Hepatocyte (in vitro differentiated cells): Measurements from ENCODE around the gene ALOX12.

Experiments used
- EZH2 ChIP-seq: fragments of 200-600 bp; sonication (generic); IDR thresholded peaks from 2 replicates; pipeline ENCODE4 v1.6.1; 2016; ENCODE audit warnings: antibody characterized with exemption, mild to moderate bottlenecking, borderline replicate concordance
- EZH2phosphoT487 ChIP-seq: fragments of 200-600 bp; sonication (generic); IDR thresholded peaks from one replicate; pipeline ENCODE4 v1.6.1; 2018; ENCODE audit warnings: antibody characterized with exemption, mild to moderate bottlenecking, low read depth, moderate library complexity; ENCODE audit not compliant: unreplicated experiment, severe bottlenecking
- TF ChIP-seq, protein P1 (sequence below): fragments of 200-600 bp; sonication (generic); IDR thresholded peaks from 2 replicates; pipeline ENCODE4 v1.5.1; 2016; ENCODE audit warnings: antibody characterized with exemption, mild to moderate bottlenecking; ENCODE audit not compliant: poor library complexity

DNA sequence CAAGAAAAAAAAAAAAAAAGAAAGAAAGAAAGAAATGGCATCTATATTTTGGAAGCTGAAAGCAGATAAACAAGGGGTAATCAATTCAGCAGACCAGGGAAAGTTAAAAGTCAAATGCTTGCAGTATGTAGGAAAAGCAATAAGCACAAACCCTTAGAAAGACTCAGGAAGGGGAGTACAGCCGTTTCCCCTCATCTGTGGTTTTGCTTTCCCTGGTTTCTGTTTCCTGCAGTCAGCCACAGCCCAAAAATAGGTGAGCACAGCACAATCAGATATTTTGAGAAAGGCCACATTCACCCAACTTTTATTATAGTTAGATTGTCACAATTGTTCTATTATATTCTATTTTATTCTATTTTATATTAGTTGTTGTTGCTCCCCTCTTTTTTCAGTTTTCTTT lies 14.4 kb upstream of the ALOX12 start:
- TF ChIP-seq, protein P1, sequence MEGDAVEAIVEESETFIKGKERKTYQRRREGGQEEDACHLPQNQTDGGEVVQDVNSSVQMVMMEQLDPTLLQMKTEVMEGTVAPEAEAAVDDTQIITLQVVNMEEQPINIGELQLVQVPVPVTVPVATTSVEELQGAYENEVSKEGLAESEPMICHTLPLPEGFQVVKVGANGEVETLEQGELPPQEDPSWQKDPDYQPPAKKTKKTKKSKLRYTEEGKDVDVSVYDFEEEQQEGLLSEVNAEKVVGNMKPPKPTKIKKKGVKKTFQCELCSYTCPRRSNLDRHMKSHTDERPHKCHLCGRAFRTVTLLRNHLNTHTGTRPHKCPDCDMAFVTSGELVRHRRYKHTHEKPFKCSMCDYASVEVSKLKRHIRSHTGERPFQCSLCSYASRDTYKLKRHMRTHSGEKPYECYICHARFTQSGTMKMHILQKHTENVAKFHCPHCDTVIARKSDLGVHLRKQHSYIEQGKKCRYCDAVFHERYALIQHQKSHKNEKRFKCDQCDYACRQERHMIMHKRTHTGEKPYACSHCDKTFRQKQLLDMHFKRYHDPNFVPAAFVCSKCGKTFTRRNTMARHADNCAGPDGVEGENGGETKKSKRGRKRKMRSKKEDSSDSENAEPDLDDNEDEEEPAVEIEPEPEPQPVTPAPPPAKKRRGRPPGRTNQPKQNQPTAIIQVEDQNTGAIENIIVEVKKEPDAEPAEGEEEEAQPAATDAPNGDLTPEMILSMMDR, result no peak
- TF ChIP-seq EZH2, result no peak
- no peak for TF ChIP-seq EZH2phosphoT487
